Peyer's patch (tissue), 4 donors: ENCODE results near the gene STK32B. TPM values are rescaled to one million over a fixed set of nuclear protein-coding genes. Genes with fewer than 3 reads are reported as not detected.

Source experiments
- DNase-seq, 3 donors: peaks; one replicate each; pipeline ENCODE4 v3.0.0-alpha.2; 2017 to 2019
- H3K27ac ChIP-seq, 4 donors: fragments of 200-600 bp; sonication (generic); one replicate each; pipeline ENCODE4 v1.5.1; 2016 to 2019
- H3K27me3 ChIP-seq, 2 donors: fragments of 200-600 bp; sonication (generic); one replicate each; pipeline ENCODE4 v1.5.1; 2019
- H3K36me3 ChIP-seq, 3 donors: fragments of 200-600 bp; sonication (generic); one replicate each; pipeline ENCODE4 v1.5.1; 2016 to 2019
- H3K4me1 ChIP-seq, 4 donors: fragments of 200-600 bp; sonication (generic); one replicate each; pipeline ENCODE4 v1.5.1; 2016 to 2019
- H3K4me3 ChIP-seq, 4 donors: fragments of 200-600 bp; sonication (generic); 1 replicate in 3 of 4; 2 replicates in 1 of 4; pipeline ENCODE4 v1.5.1; 2016 to 2019; ENCODE audit warnings: mild to moderate bottlenecking in 1 of 4
- H3K9me3 ChIP-seq, 4 donors: fragments of 200-600 bp; sonication (generic); one replicate each; pipeline ENCODE4 v1.5.1; 2016 to 2019; ENCODE audit warnings: mild to moderate bottlenecking in 1 of 4
- POLR2A ChIP-seq, 2 donors: fragments of 450-650 bp; IDR thresholded peaks; one replicate each; pipeline ENCODE4 v1.5.1; 2017; ENCODE audit warnings: antibody characterized with exemption in 2 of 2, mild to moderate bottlenecking in 2 of 2, moderate library complexity in 2 of 2
- total RNA-seq, 4 donors: library from RNA; depleted of rRNA; stranded (reverse); fragments of >200 nt; gene quantifications; one replicate each; pipeline ENCODE4 v1.1.0, GENCODE V29; 2016
- TF ChIP-seq, protein P1 (sequence below), 6 experiments: fragments of 450-650 bp in 4 of 6; fragments of 200-600 bp in 2 of 6; sonication (generic) in 1 of 6; IDR thresholded peaks; one replicate each; pipeline ENCODE4 v1.5.1; 2017 to 2019; ENCODE audit warnings: antibody characterized with exemption in 6 of 6, mild to moderate bottlenecking in 3 of 6, moderate library complexity in 1 of 6

The STK32B gene
- total RNA-seq, 4 donors from 2014 or later, result 0.35 to 3.3 (median 1.3) TPM

DNA sequence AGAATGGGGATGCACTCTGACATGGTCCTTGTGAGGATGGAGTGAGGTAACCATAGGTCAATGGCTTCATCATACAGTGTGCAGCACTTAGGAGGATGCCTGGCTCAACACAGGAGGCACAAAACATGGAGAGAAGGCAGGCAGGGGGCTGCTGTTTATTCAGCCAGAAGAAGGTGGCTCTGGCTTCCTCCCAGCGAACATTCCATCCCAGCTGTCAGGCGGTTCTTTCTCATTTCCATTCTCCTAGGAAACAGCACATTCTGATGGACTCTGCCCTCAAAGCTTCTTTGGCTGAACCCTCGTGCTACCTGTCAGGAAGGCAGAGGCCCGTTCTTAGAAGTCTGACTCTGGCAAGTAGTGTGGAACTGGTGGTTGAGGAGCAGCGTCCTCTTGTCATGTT is 18.6 kb downstream of the STK32B start:
- no peaks in the 10 kb centered on the region for H3K4me1 ChIP-seq
- DNase-seq, result no peak
- no peak for TF ChIP-seq POLR2A (IDR thresholded peaks at IDR 0.05)
- TF ChIP-seq, protein P1, sequence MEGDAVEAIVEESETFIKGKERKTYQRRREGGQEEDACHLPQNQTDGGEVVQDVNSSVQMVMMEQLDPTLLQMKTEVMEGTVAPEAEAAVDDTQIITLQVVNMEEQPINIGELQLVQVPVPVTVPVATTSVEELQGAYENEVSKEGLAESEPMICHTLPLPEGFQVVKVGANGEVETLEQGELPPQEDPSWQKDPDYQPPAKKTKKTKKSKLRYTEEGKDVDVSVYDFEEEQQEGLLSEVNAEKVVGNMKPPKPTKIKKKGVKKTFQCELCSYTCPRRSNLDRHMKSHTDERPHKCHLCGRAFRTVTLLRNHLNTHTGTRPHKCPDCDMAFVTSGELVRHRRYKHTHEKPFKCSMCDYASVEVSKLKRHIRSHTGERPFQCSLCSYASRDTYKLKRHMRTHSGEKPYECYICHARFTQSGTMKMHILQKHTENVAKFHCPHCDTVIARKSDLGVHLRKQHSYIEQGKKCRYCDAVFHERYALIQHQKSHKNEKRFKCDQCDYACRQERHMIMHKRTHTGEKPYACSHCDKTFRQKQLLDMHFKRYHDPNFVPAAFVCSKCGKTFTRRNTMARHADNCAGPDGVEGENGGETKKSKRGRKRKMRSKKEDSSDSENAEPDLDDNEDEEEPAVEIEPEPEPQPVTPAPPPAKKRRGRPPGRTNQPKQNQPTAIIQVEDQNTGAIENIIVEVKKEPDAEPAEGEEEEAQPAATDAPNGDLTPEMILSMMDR (IDR thresholded peaks at IDR 0.05), result no peak
- no peaks in the 10 kb centered on the region for H3K36me3 ChIP-seq
- H3K27me3 ChIP-seq, result no peaks in the 10 kb centered on the region
- no peak overlapping the region for H3K4me3 ChIP-seq
- H3K9me3 ChIP-seq, result no peaks in the 10 kb centered on the region
- H3K27ac ChIP-seq, result no peak overlapping the region

DNA sequence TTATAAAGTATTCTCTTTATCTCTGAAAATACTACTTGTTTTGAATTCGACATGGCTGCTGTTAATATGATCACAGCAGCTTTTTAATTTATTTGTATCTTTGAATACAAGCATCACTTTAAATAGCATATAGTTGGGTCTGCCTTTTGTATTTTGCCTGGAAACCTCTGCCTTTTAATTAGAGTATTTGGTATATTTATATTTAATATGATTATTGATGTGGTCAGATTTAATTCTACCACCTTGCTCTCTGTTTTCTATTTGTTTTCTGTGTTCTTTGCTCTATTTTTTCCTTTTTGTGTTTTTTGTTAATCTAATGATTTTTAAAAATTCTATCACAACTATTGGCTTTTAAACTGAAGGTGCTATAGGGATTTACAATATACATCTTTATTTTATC is 21.7 kb downstream of the STK32B start:
- no peak for TF ChIP-seq POLR2A (IDR thresholded peaks at IDR 0.05)
- TF ChIP-seq, protein P1 (IDR thresholded peaks at IDR 0.05), result no peak
- H3K9me3 ChIP-seq, result no peaks in the 10 kb centered on the region

DNA sequence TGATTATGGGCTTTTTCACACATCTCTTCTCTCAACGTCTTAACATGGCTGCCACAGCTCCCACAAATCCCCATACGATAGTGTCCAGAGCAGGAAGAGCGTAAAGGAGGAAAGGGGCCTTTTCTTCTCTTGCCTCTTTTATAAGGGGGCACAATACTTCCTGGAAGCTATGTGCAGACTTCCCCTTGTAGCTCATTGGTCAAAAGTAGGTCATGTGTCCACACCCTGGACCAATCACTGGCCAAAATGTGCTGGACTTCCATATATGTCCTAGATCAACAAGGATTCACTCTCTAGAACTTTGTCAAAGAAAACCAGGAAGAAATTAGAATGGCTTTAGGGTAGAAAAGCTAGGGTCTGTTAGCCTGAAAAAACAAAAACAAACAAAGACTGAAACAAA is 26.7 kb downstream of the STK32B start:
- DNase-seq, result no peak
- Histone ChIP-seq H3K36me3 (no peaks in the 10 kb centered on the region), H3K4me3 (no peak overlapping the region), H3K9me3 (peaks cover 0 to 5% (median 0%) of the 10 kb centered on the region in 4 donors), H3K27me3 (no peaks in the 10 kb centered on the region), H3K4me1 (no peaks in the 10 kb centered on the region), H3K27ac (no peak overlapping the region)
- TF ChIP-seq, protein P1 (IDR thresholded peaks at IDR 0.05), result no peak
- TF ChIP-seq POLR2A (IDR thresholded peaks at IDR 0.05), result no peak

More for the DNA sequence above, 21.7 kb downstream of the STK32B start:
- Histone ChIP-seq H3K27ac (no peak overlapping the region), H3K4me1 (no peaks in the 10 kb centered on the region), H3K36me3 (no peaks in the 10 kb centered on the region), H3K27me3 (no peaks in the 10 kb centered on the region), H3K4me3 (no peak overlapping the region)
- DNase-seq, result no peak

DNA sequence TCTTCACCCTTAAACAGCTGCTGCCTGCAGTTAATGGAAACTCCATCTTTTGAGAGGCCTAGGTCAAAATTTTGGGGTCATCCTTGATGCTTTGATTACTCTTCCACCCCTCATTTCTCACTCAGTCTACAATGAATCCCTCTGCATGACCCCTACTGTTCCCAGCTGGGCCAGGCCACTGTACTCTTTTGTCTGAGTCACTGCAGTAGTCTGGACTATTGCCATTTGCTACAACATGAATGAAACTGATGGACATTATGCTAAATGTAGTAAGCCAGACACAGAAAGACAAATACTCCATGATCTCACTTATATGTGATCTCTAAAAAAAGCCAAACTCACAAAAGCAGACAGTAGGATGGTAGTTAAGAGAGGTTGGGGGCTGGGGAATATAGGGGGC is 28.3 kb downstream of the STK32B start:
- Histone ChIP-seq H3K27ac (no peak overlapping the region), H3K4me3 (no peak overlapping the region), H3K9me3 (peaks cover 0 to 5% (median 0%) of the 10 kb centered on the region in 4 donors), H3K27me3 (no peaks in the 10 kb centered on the region), H3K4me1 (no peaks in the 10 kb centered on the region), H3K36me3 (no peaks in the 10 kb centered on the region)
- TF ChIP-seq POLR2A (IDR thresholded peaks at IDR 0.05), result no peak
- TF ChIP-seq, protein P1 (IDR thresholded peaks at IDR 0.05), result no peak
- DNase-seq, result no peak

DNA sequence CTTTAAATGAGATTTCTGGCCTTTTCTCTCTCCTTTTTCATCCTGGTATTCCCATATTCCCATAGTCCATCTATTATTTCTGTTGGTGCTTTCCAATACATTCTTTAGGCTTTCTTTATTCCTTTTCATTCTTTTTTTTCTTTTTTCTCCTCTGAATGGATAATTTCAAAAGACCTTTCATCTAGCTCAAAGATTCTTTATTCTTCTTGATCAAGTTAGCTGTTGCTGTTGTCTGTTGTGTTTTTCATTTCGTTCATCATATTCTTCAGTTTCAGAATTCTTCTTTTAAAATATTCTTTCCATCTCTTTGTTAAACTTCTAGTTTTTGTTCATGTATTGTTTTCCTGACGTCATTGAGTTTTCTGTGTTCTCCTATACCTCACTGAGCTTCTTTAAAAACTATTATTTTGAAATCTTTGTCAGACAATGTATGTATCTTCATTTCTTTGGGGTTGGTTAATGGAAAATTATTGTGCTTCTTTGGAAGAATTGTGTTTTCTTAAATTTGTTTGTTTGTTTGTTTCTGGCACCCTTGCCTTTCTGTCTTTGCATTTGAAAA is 30.2 kb downstream of the STK32B start:
- H3K9me3 ChIP-seq, result peaks cover 0 to 5% (median 0%) of the 10 kb centered on the region in 4 donors
- no peaks in the 10 kb centered on the region for H3K4me1 ChIP-seq
- DNase-seq, result no peak
- H3K4me3 ChIP-seq, result no peak overlapping the region
- H3K27me3 ChIP-seq, result no peaks in the 10 kb centered on the region
- H3K36me3 ChIP-seq, result no peaks in the 10 kb centered on the region
- TF ChIP-seq POLR2A (IDR thresholded peaks at IDR 0.05), result no peak
- TF ChIP-seq, protein P1 (IDR thresholded peaks at IDR 0.05), result no peak
- no peak overlapping the region for H3K27ac ChIP-seq

DNA sequence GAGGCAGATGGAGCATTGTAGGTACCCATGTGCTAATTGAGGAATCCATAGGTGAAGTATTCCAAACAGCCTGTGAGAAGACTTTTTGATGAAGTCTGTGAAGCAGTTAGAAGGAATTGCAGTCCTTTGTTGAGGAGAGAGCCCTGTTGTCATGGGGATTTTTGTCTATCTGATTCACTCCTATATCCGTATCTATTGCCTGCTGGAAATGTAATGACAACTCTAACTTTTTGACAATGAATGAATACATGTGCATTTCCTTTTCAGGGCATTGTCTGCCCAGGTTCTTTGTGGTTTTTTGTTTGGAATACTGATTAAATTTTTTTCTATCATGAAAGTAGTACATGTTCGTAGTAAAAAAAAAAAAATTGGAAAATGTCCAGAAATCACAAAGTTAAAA is 31.1 kb downstream of the STK32B start:
- no peak for DNase-seq

More for the DNA sequence above, 31.1 kb downstream of the STK32B start:
- Histone ChIP-seq H3K36me3 (no peaks in the 10 kb centered on the region), H3K27me3 (no peaks in the 10 kb centered on the region), H3K27ac (no peak overlapping the region), H3K4me3 (no peak overlapping the region), H3K4me1 (no peaks in the 10 kb centered on the region), H3K9me3 (peaks cover 0 to 5% (median 0%) of the 10 kb centered on the region in 4 donors)
- TF ChIP-seq POLR2A (IDR thresholded peaks at IDR 0.05), result no peak
